ENCODE results near the gene GJC2.

DNA sequence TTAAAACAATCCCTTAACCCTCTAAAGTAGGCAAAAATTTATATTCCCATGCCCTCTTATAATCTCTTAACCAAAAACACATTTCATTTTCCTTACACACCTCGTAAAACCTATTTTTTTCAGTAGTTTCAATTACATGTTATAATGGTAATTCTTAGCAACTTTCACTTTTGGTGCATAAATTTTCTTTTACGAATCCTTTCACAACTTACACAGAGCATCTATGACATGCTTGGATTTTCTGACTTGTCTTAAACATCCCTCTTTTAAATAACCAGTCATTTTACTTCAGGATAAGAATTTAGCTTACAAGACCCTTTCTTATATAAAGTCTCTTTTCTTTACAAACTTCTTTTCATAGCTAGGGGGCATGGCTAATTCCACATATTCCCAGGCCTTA, 31.7 kb upstream of the GJC2 start:
- TF ChIP-seq, protein P1, sequence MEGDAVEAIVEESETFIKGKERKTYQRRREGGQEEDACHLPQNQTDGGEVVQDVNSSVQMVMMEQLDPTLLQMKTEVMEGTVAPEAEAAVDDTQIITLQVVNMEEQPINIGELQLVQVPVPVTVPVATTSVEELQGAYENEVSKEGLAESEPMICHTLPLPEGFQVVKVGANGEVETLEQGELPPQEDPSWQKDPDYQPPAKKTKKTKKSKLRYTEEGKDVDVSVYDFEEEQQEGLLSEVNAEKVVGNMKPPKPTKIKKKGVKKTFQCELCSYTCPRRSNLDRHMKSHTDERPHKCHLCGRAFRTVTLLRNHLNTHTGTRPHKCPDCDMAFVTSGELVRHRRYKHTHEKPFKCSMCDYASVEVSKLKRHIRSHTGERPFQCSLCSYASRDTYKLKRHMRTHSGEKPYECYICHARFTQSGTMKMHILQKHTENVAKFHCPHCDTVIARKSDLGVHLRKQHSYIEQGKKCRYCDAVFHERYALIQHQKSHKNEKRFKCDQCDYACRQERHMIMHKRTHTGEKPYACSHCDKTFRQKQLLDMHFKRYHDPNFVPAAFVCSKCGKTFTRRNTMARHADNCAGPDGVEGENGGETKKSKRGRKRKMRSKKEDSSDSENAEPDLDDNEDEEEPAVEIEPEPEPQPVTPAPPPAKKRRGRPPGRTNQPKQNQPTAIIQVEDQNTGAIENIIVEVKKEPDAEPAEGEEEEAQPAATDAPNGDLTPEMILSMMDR (IDR thresholded peaks at IDR 0.05) = no peak
- no peak for TF ChIP-seq POLR2AphosphoS5 (IDR thresholded peaks at IDR 0.05)
- TF ChIP-seq POLR2A (IDR thresholded peaks at IDR 0.05) = no peak

All from gastroesophageal sphincter (tissue), 3 donors.